OCI-LY7 (cell line): Measurements from ENCODE around the gene IQCE.

Experiments
- EZH2phosphoT487 ChIP-seq: fragments of 200-600 bp; sonication (generic); IDR thresholded peaks from 2 replicates; pipeline ENCODE4 v1.6.1; 2018; ENCODE audit warnings: low read depth, borderline replicate concordance, mild to moderate bottlenecking, mixed run types, antibody characterized with exemption, low read length, moderate library complexity, mixed read lengths
- TF ChIP-seq, protein P1 (sequence below): fragments of 200-600 bp; sonication (generic); conservative IDR thresholded peaks from 2 replicates; pipeline ENCODE4 v1.5.1; 2014; ENCODE audit warnings: mild to moderate bottlenecking, antibody characterized with exemption, low read length, moderate library complexity, mixed read lengths

- TF ChIP-seq, protein P1, sequence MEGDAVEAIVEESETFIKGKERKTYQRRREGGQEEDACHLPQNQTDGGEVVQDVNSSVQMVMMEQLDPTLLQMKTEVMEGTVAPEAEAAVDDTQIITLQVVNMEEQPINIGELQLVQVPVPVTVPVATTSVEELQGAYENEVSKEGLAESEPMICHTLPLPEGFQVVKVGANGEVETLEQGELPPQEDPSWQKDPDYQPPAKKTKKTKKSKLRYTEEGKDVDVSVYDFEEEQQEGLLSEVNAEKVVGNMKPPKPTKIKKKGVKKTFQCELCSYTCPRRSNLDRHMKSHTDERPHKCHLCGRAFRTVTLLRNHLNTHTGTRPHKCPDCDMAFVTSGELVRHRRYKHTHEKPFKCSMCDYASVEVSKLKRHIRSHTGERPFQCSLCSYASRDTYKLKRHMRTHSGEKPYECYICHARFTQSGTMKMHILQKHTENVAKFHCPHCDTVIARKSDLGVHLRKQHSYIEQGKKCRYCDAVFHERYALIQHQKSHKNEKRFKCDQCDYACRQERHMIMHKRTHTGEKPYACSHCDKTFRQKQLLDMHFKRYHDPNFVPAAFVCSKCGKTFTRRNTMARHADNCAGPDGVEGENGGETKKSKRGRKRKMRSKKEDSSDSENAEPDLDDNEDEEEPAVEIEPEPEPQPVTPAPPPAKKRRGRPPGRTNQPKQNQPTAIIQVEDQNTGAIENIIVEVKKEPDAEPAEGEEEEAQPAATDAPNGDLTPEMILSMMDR = no peak
- TF ChIP-seq EZH2phosphoT487 = no peak
Observed at GRCh38 chr7:2644220-2644561, 85.4 kb downstream of the IQCE start.
